MV-4-11 (cell line): ENCODE data around the gene GPR155.
"Not testable (repeated sequence)": the region's sequence is repeated elsewhere in the genome, so short reads cannot be mapped to it uniquely, and the experiment has no call there.

Experiments used
- DNase-seq: peaks from one replicate; lab custom pipeline; 2025; lab: John Stamatoyannopoulos, UW

Gene GPR155

DNA sequence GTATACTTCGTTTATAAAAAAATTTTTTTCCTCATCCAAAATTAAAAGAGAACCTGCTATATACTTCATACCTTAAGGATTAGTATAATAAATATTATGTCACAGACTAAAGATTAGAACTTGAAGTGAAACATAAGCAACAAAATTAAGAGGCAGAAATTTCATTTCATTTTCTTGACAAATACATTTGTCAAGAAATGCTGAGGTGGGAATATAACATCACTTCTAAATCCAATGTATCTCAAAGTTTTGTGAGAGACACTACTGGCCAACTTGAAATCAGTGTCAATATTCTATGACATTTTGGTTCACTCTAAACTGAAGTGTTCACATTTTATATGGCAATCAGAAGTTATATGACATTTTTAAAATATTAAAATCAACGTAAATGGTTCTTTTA is 47.5 kb downstream of the GPR155 start:
- no peak for DNase-seq

DNA sequence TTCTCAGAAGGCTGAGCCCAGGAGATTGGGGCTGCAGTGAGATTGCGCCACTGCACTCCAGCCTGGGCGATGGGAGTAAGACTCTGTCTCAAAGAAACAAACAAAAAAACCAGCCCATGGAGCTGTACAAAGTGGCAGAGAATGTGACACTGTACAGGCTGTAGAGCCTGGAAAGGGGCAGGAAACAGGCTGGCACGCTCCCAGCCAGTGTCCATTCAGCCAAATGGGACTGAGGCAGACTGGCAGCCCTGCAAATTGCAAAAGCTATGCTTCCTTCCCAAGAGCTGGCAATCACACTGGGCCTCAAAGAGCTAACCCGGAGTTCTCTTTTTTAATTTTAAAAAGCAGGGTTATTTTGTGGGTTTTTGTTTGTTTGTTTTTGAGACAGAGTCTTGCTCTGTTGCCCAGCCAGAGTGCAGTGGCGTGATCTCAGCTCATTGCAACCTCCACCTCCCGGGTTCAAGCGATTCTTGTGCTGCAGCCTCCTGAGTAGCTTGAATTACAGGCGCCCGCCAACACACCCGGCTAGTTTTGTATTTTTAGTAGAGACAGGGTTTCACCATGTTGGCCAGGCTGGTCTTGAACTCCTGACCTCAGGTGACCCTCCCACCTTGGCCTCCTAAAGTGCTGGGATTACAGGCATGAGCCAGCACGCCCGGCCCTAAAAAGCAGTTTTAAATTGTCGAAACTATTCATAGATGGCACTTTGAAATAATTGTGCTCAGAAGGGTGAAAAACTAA is 48.5 kb downstream of the GPR155 start:
- DNase-seq, result no peak

DNA sequence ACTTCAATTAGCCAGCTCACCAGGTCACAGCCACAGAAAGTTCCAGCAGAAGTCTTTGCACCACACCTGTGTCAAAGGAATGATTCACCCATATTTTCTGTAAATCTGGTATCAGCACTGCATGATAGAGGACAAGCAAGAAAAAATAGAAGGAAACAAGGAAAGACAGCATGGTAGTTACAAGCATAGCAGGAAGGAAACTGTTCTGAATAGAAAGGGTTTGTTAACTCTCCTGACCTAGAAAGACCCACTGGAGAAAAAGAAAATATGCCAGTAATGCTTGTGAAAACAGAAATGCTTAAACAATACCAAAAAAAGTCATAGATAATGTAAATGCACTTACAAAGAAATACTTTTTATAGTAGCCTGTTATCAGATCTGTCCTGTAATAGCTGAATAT is 50.5 kb downstream of the GPR155 start:
- no peak for DNase-seq

DNA sequence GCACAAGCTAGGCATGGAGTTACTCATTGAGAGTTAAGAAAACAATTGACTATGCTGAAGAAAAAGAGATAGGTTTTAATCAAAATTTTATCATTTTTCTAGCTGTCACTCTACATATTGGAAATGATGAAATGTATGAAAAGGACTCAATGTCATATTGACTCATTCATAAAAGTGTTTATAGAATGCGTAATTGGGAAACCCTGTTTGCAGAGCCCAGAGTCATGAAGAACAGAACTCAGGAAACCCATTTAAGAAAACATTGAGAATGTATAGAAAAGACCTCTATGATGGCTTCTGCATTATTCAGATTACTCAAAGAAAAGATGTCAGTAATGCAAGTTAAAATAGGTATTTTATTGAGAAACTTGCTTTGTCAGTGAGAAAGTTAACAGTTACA is 54.9 kb downstream of the GPR155 start:
- no peak for DNase-seq

DNA sequence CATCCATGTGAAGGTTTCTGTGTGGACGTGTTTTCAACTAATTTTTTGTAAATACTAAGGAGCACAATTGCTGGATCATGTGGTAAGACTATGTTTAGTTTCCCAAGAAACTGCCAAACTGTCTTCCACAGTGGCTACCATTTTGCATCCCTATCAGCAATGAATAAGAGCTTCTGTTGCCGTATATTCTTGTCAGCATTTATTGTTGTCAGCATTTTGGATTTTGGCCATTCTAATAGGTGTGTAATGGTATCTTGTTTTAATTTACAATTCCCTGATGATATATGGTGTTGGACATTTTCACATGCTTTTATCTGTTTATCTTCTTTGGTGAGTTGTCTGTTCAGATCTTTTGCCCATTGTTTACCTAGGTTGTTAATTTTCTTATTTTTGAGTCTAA is 56.8 kb downstream of the GPR155 start:
- DNase-seq, result no peak

DNA sequence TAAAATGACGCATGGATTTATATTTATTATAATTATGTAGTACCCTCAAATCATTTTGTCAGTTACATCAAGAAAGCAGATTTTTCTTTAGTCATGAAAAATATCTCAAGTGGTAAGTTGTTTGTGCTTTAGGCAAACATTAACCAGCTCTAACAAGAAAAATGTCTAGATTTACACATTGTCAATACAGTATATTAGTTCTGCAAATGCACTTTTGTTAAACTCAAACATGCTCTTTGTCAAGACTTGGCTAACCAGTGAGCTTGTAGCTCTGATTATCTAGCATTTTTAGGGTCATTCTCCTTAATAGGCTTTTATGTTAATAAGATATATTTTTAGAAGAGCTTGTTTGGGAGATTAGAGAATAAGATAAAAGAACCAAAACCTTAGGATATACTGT is 58.6 kb downstream of the GPR155 start:
- no peak for DNase-seq

DNA sequence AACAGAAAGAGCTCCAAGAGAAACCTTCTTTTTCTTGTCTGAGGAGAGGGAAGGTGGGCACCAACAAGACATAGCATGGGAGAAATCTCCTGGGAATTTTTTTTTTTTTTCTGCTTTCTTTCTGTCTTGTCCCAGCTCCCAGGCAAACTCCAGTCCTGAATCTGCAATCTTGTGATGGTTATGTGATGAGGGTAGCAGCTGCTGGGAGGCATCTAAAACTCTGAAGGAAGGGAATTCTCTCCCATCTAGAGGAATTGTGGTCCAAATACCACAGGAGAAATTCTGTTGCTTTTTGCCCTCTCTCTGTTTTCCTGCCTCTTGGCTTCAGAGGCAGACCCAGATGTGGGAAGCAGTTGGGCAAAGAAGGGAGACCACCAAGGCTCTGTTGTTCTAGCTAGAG is 74.6 kb downstream of the GPR155 start:
- no peak for DNase-seq

DNA sequence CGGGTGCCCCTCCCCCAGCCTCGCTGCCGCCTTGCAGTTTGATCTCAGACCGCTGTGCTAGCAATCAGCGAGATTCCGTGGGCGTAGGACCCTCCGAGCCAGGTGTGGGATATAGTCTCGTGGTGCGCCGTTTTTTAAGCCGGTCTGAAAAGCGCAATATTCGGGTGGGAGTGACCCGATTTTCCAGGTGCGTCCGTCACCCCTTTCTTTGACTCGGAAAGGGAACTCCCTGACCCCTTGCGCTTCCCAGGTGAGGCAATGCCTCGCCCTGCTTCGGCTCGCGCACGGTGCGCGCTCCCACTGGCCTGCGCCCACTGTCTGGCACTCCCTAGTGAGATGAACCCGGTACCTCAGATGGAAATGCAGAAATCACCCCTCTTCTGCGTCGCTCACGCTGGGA is 76.8 kb downstream of the GPR155 start:
- not testable (repeated sequence) for DNase-seq

DNA sequence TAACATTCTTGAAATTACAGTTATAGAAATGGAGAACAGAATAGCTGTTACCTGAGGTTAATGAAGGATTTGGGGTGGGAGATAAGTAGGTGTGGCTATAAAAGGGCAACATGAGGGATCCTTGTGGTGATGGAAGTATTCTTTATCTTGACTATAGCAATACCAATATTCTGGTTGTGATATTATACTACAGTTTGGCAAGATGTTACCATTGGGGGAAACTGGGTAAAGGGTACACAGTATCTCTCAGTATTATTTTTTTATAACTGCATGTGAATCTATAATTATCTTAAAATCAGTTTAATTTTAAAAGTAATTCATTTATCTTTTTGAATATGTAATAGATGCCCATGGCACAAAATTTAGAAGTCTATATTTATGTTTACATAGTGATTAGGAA is 83.2 kb downstream of the GPR155 start:
- no peak for DNase-seq

DNA sequence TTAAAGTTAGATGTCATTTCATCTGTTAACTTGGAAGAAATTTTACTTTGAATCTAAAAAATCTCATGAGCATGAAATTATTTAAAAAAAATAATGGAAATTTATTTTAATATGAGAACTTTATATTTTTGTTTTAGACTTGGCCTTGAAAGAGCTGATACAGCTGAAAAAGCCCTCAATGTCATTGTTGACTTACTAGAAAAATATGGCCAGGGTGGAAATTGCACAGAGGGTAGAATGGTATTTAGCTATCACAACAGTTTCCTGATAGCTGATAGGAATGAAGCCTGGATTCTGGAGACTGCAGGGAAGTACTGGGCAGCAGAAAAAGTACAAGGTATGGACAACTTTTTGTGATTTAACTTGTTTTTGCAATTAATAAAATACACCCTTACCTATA is 86.0 kb downstream of the GPR155 start:
- DNase-seq, result no peak

DNA sequence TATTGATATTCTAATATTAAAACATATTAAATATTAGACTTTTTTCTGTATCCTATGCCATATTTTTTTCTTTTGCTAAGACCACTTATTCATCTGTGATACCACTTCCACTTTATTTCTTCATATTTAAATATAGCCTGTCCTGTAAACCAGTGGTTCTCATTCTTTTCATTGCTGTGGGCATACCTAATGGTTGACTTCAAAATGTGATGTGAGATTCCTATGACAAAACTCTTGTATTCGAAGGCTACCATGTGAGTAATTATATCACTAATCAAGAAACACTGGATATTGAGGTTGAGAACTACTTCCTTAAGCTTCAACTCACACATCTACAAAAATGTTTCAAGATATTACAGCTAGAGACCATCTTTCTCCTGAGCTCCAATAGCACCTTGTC is 87.7 kb downstream of the GPR155 start:
- DNase-seq, result no peak

DNA sequence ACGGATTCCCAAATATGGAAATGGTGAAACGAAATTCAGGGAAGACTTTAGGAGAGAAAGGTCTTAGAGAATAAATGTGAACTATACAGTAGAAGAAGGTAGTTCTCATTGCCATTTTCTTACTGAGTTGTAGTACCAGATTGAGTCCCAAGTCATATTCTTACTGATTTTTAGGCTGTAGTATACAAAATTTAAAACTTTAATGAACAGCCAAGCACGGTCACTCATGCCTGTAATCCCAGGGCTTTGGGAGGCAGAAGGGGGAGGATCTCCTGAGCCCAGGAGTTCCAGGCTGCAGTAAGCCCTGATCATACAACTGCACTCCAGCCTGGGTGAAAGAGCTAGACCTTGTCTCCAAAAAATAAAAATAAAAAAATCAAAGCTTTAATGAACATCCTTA is 89.1 kb downstream of the GPR155 start:
- DNase-seq, result no peak

DNA sequence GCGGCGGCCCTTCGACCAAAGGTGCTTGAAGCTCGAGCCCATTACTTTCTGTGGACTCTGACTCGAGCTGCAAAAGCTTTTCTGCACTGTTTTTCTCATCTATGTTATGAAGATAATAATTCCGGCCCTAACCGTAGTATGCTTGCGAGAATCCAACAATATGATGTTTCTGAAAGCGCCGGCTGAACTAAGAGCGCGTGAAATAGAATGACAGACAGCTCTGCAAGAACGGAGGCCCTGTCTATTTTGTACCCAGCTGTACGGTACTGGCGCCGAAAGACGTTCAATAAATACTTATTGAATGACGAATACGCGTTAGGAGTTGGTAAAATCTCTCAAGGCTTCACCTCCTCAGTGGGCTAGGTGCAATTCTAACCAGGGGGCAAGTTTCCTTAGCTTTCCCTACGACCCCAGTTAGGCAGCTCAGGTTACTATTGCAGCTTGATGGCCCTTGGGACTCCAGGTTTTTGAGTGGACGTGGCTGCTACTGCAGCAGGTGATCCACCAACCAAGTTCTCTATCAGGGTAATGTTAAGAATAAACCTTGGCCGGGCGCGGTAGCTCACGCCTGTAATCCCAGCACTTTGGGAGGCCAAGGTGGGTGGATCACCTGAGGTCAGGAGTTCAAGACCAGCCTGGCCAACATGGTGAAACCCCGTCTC is 90.7 kb downstream of the GPR155 start:
- no peak for DNase-seq

DNA sequence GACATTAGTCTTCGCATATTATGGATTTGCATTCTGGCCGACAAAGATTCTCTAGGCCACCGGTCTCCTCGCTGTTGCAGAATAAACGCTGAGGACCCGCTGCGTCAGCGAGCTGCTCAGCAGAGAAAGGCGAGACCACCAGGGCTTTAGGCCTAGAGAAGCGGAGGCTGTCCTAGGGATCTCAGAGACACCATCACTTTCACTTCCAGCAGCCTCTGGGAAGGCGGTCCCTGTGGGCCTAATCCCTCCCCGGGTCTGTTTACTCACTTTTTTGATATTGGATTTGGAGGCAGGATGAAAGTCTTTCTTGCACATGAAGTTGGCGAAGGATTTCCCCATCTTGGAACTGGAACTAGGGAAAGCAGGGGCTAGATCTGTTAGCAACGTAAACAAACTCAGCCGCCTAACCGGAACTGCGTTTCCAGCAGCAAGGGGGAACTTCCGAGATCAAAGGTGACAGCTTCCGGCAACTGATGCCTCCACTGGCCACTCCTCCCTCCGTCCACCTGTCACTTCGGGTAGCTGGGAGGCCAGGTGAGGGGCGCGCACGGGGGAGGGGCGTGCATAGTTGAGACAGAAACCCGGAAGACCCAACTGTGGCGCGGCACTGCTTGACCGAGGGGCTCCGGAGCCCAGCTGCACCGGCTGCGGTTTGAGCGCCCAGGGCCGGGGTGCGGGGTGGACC is 91.4 kb downstream of the GPR155 start, which contains the start of gene SCRN3:
TSS of gene SCRN3 (plus strand) at position 447 of the 685 bp plus-strand sequence. CDS start 2,554 bp downstream, outside the sequence.
- peak; percentile 72 for DNase-seq

DNA sequence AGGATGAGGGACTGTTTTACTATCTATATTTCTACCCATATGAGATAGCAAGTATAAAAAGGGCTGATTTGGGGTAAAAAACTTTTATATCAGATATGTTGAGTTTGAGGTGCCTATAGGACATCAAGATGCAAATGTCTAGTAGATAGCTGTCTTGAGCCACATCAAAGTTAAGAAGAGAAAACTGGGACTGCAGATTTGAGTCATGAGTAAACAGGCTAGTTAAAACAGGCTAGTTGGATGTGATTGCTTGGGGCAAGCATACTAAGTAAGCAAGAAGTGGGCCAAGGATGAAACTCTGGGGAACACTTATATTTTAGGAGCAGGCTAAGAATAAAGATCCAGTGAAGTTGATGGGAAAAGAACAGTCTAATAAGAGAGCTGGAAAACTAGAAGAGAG is 94.1 kb downstream of the GPR155 start:
- DNase-seq, result no peak

DNA sequence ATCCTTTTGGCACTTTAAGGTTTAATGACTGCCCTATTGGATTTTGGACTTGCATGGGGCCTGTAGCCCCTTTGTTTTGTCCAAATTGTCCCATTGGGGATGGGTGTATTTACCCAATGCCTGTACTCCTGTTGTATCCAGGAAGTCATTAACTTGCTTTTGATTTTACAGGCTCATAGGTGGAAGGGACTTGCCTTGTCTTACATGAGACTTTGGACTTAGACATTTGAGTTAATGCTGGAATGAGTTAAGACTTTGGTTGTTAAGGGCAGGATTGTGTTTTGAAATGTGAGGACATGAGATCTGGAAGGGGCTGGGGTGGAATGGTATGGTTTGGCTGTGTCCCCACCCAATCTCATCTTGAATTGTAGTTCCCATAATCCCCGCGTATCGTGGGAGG is 96.5 kb downstream of the GPR155 start:
- DNase-seq, result not testable (repeated sequence)

DNA sequence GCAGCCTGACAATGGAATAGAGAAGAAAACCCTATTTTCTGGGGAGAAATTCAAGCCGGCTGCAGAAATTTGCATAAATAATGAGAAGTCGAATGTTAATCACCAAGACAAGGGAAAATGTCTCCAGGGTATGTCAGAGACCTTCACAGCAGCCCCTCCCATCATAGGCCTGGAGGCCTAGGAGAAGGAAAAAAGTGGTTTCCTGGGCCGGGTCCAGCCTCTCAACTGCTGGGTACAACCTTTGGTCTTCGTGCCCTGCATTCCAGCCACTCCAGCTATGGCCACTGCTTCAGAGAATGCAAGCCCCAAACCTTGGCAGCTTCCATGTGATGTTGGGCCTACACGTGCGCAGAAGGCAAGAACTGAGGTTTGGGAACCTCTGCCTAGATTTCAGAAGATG is 97.3 kb downstream of the GPR155 start:
- DNase-seq, result no peak

DNA sequence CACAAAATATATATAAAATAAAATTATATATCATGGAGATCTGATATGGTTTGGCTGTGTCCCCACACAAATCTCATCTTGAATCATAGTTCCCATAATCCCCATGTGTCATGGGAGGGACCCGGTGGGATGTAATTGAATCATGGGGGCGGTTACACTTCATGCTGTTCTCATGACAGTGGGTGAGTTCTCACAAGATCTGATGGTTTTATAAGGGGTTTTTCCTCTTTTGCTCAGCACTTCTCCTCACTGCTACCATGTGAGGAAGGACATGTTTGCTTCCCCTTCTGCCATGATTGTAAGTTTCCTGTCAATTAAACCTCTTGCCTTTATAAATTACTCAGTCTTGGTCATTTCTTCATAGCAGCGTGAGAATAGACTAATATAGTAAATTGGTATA is 98.1 kb downstream of the GPR155 start:
- peak; percentile 21 for DNase-seq

DNA sequence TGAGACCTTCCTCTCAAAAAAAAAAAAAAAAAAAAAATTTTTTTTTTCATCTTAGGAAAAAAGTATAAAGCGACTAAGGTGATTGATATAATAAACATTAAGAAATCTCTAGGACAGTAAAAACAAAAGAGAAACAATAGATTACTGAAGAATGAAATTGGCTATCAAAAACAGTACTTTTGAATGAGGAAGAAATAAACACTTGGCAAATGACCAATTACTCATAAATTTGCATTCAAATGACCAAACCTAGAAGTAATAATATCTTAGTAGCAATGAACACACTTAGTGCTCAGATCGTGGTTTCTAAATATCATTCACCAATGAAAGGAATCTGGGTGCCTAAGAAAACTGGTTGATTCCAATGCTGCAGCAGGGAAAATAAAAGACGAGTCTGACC is 101.6 kb downstream of the GPR155 start:
- DNase-seq, result no peak

DNA sequence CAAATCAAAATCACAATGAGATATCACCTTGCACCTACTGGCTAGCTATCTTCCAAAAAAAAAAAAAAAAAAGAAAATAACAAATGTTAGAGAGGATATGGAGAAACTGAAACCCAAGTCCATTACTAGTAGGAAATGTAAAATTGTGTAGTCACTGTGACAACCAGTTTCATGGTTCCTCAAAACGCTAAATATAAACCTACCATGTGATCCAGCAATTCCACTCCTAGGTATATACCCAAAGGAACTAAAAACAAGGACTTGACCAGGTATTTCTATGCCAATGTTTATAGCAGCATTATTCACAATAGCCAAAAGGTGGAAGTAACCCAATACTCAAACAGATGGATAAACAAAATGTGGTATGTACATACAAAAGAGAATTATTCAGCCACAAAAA is 103.0 kb downstream of the GPR155 start:
- peak; percentile 81 for DNase-seq
